Measurements from ENCODE around the gene CYRIA.

- no peak for TF ChIP-seq CTCF (conservative IDR thresholded peaks at IDR 0.05)
- TF ChIP-seq EZH2 (IDR thresholded peaks at IDR 0.05; ENCODE audit: low read depth): no peak
Observed at GRCh38 chr2:16664052-16664731, 1.4 kb downstream of the CYRIA start.
